HFF-Myc (cell line): ENCODE results near the gene OSBPL9.
A peak's percentile ranks its signal among the peaks of the same experiment; 100 is the strongest.

ENCODE experiments used
- DNase-seq: peaks from one replicate; pipeline ENCODE4 v3.0.0-alpha.2; 2011; ENCODE audit warnings: low read depth; ENCODE audit errors: extremely low read depth
- H3K4me3 ChIP-seq: replicated peaks from 2 replicates; pipeline ENCODE4 v1.5.1; 2011; ENCODE audit warnings: low read depth, mild to moderate bottlenecking, control low read depth, low read length
- CTCF ChIP-seq: IDR thresholded peaks from 2 replicates; pipeline ENCODE4 v1.5.1; 2012; ENCODE audit warnings: mild to moderate bottlenecking, low read depth, low read length, control low read depth; ENCODE audit errors: missing control alignments

Gene OSBPL9

DNA sequence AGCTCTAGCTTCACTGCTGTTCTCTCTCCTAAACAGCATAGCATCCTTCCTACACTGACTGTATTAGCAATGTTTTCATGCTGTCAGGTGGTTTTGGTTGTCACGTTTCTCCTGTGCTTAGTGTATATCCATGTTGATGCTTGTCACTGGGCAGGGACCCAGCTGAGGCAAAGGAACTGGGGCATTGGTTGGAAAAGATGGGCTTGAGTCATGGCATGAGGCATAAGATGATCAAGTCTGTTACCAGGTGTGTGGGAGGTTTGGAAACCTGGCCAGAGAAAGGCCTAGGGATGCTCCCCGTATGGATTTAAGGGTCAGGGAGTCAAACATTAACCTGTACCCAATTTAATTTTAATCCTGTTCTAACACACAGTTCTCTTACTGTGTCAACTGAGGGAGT is 69.6 kb downstream of the OSBPL9 start:
- H3K4me3 ChIP-seq, result no peak overlapping the region
- DNase-seq, result no peak
- no peak for TF ChIP-seq CTCF

DNA sequence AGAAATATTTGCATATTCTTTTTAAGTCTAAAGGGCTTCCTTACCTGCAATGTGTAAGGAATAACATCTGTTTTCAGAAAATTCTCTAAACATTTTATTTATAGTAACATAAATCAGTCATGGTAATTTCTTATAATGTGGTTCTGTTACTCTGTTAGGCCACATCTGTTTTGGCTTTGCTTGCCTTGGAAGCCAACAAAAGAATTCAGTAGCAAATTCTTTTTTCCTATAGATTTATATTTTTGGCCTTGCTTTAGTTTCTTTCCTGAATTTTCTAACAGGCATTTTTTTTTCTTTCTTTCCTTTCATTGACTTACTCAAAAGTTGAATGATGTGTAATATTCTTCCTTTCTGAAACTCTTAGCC is 72.2 kb downstream of the OSBPL9 start:
- no peak for DNase-seq

DNA sequence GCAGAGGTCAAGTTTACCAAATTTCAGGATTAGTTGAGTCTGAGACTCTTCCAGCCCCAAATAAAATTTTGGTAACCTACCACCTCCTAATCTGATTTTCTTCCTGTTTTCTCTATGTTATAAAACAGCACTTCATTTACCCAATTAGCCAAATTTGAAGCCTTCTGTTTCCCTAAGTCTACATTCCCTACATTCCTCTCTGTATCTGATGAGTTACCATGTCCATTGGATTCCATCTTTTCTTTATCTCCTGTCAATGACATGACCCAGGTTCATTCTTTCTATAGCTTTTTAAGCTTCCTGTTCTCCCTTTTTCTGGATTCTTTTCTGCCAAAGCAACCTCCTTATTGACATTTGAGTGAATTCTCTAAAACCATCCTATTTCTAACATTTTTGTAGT is 72.8 kb downstream of the OSBPL9 start:
- DNase-seq, result no peak
- no peak for TF ChIP-seq CTCF
- no peak overlapping the region for H3K4me3 ChIP-seq

More for the DNA sequence above, 72.2 kb downstream of the OSBPL9 start:
- H3K4me3 ChIP-seq, result no peak overlapping the region
- TF ChIP-seq CTCF, result no peak

- peak; percentile 39 for DNase-seq
- no peak overlapping the region for H3K4me3 ChIP-seq
- no peak for TF ChIP-seq CTCF
Measured at GRCh38 chr1:51690285-51690961, 73.5 kb downstream of the OSBPL9 start.

GRCh38 chr1:51691920-51692319 is 75.0 kb downstream of the OSBPL9 start:
- no peak for DNase-seq
- TF ChIP-seq CTCF, result no peak
- no peak overlapping the region for H3K4me3 ChIP-seq

DNA sequence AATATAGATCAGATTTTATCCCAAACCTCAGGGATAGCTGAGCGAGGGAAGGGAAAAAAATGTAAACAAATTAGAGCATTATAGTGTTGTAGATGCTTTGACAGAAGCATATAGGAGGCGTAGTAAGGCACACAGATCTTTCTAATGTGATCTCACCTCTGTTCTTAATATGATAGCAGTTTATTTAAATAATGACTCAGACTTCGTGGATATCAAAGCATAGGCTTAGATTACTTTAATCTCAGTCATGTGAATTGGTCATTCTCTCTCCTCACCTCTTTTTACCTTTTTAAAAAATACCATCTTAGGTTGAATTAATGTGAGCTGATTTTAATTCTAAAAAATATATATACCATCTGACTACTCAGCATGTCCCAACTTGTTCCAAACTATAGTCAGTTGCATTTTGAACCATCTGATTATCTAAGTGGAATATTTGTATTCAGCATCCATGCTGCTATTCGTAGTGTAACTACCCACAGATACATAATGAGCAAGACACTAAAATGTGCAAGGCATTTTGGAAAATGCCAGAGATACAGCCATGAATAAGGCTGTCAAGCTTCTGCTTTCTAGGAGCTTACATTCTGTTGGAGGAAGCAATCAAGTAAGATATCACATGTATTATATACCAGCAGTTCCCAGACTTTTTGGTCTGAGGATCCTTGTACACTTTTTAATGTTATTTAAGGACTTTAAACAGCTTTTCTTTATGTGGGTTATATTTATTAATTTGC is 76.7 kb downstream of the OSBPL9 start:
- TF ChIP-seq CTCF, result no peak
- H3K4me3 ChIP-seq, result no peak overlapping the region
- no peak for DNase-seq
